GM21423 (cell line): ENCODE data around the gene ANKHD1.

Source experiments
- ATAC-seq: cut with Tn5 transposase; IDR thresholded peaks from one replicate; pipeline ENCODE4 v1.9.1; 2021; ENCODE audit warnings: mild to moderate bottlenecking, moderate library complexity; ENCODE audit not compliant: unreplicated experiment

ANKHD1 gene

GRCh38 chr5:140557136-140557805 is 155.6 kb downstream of the ANKHD1 start, which contains the start of gene SRA1:
Gene SRA1 (minus strand): TSS chr5:140557473. CDS start chr5:140557452, 21 bp downstream.
- ATAC-seq, result peak; percentile 95

- no peak for ATAC-seq
Observed at GRCh38 chr5:140557965-140558364, 156.3 kb downstream of the ANKHD1 start.

GRCh38 chr5:140558542-140558941 is 156.9 kb downstream of the ANKHD1 start:
- no peak for ATAC-seq

GRCh38 chr5:140560227-140560626 is 158.6 kb downstream of the ANKHD1 start:
- ATAC-seq, result no peak

- ATAC-seq, result no peak
Observed at GRCh38 chr5:140561753-140562523, 160.3 kb downstream of the ANKHD1 start.

GRCh38 chr5:140563596-140563995 is 162.0 kb downstream of the ANKHD1 start:
- no peak for ATAC-seq

- ATAC-seq, result peak; percentile 89
Observed at GRCh38 chr5:140564196-140565023, 162.8 kb downstream of the ANKHD1 start, which contains the start of the genes APBB3 and SLC35A4. Gene APBB3 (minus strand): TSS chr5:140564598. CDS start chr5:140564245, 353 bp downstream. Gene SLC35A4 (plus strand): TSS chr5:140564828. CDS start chr5:140567170, 2,342 bp downstream.

GRCh38 chr5:140565024-140565779 is 163.6 kb downstream of the ANKHD1 start:
- ATAC-seq, result peak; percentile 0

- no peak for ATAC-seq
Observed at GRCh38 chr5:140565780-140566095, 164.1 kb downstream of the ANKHD1 start.

- no peak for ATAC-seq
Observed at GRCh38 chr5:140566665-140567064, 165.0 kb downstream of the ANKHD1 start.

GRCh38 chr5:140567136-140567818 is 165.6 kb downstream of the ANKHD1 start:
- ATAC-seq, result no peak

GRCh38 chr5:140567871-140568270 is 166.2 kb downstream of the ANKHD1 start:
- ATAC-seq, result no peak

- no peak for ATAC-seq
Observed at GRCh38 chr5:140568443-140569063, 166.9 kb downstream of the ANKHD1 start.

GRCh38 chr5:140569197-140569596 is 167.6 kb downstream of the ANKHD1 start:
- ATAC-seq, result peak; percentile 22

GRCh38 chr5:140570058-140570457 is 168.4 kb downstream of the ANKHD1 start:
- ATAC-seq, result no peak

- no peak for ATAC-seq
Observed at GRCh38 chr5:140570488-140570887, 168.9 kb downstream of the ANKHD1 start.

GRCh38 chr5:140571105-140571504 is 169.5 kb downstream of the ANKHD1 start:
- ATAC-seq, result no peak

GRCh38 chr5:140573683-140574082 is 172.1 kb downstream of the ANKHD1 start:
- ATAC-seq, result no peak

- ATAC-seq, result no peak
Observed at GRCh38 chr5:140574165-140574564, 172.5 kb downstream of the ANKHD1 start.

GRCh38 chr5:140575309-140575708 is 173.7 kb downstream of the ANKHD1 start:
- no peak for ATAC-seq
